Measurements from ENCODE around the gene DMWD.
"Not testable (repeated sequence)": the region's sequence is repeated elsewhere in the genome, so short reads cannot be mapped to it uniquely, and the experiment has no call there.

The DMWD gene

GRCh38 chr19:45753548-45753947 lies 39.1 kb downstream of the DMWD start:
- Histone ChIP-seq H3K9me3 (ENCODE audit: control insufficient read depth, low read length) (no peaks in the 10 kb centered on the region), H3K27ac (ENCODE audit: insufficient read depth, low read length, poor library complexity, severe bottlenecking) (no peak overlapping the region), H3K27me3 (replicated peaks; ENCODE audit: control insufficient read depth, insufficient read depth, low read length, poor library complexity, severe bottlenecking) (no peaks in the 10 kb centered on the region), H3K4me3 (ENCODE audit: insufficient read depth, low read depth, low read length, poor library complexity, severe bottlenecking) (no peak overlapping the region), H3K4me1 (ENCODE audit: control insufficient read depth, insufficient read depth, low read length, poor library complexity, severe bottlenecking) (no peaks in the 10 kb centered on the region), H3K36me3 (ENCODE audit: control insufficient read depth, insufficient read depth, low read length) (no peaks in the 10 kb centered on the region)
- DNase-seq = no peak

GRCh38 chr19:45752639-45753038 lies 40.0 kb downstream of the DMWD start:
- Histone ChIP-seq H3K4me3 (ENCODE audit: insufficient read depth, low read depth, low read length, poor library complexity, severe bottlenecking) (no peak overlapping the region), H3K27ac (ENCODE audit: insufficient read depth, low read length, poor library complexity, severe bottlenecking) (no peak overlapping the region), H3K36me3 (ENCODE audit: control insufficient read depth, insufficient read depth, low read length) (no peaks in the 10 kb centered on the region), H3K4me1 (ENCODE audit: control insufficient read depth, insufficient read depth, low read length, poor library complexity, severe bottlenecking) (no peaks in the 10 kb centered on the region), H3K9me3 (ENCODE audit: control insufficient read depth, low read length) (no peaks in the 10 kb centered on the region), H3K27me3 (replicated peaks; ENCODE audit: control insufficient read depth, insufficient read depth, low read length, poor library complexity, severe bottlenecking) (no peaks in the 10 kb centered on the region)
- no peak for DNase-seq

GRCh38 chr19:45751483-45751882 lies 41.2 kb downstream of the DMWD start:
- not testable (repeated sequence) for H3K27me3 ChIP-seq (replicated peaks; ENCODE audit: control insufficient read depth, insufficient read depth, low read length, poor library complexity, severe bottlenecking); H3K36me3 ChIP-seq (ENCODE audit: control insufficient read depth, insufficient read depth, low read length); DNase-seq; H3K27ac ChIP-seq (ENCODE audit: insufficient read depth, low read length, poor library complexity, severe bottlenecking); H3K4me3 ChIP-seq (ENCODE audit: insufficient read depth, low read depth, low read length, poor library complexity, severe bottlenecking); H3K4me1 ChIP-seq (ENCODE audit: control insufficient read depth, insufficient read depth, low read length, poor library complexity, severe bottlenecking); H3K9me3 ChIP-seq (ENCODE audit: control insufficient read depth, low read length)

- H3K27me3 ChIP-seq (replicated peaks; ENCODE audit: control insufficient read depth, insufficient read depth, low read length, poor library complexity, severe bottlenecking) = no peaks in the 10 kb centered on the region
- no peaks in the 10 kb centered on the region for H3K36me3 ChIP-seq (ENCODE audit: control insufficient read depth, insufficient read depth, low read length)
- no peak overlapping the region for H3K27ac ChIP-seq (ENCODE audit: insufficient read depth, low read length, poor library complexity, severe bottlenecking)
- H3K4me1 ChIP-seq (ENCODE audit: control insufficient read depth, insufficient read depth, low read length, poor library complexity, severe bottlenecking) = no peaks in the 10 kb centered on the region
- H3K9me3 ChIP-seq (ENCODE audit: control insufficient read depth, low read length) = no peaks in the 10 kb centered on the region
- H3K4me3 ChIP-seq (ENCODE audit: insufficient read depth, low read depth, low read length, poor library complexity, severe bottlenecking) = no peak overlapping the region
- no peak for DNase-seq
Measured at GRCh38 chr19:45747513-45747912, 45.1 kb downstream of the DMWD start.

- H3K36me3 ChIP-seq (ENCODE audit: control insufficient read depth, insufficient read depth, low read length) = no peaks in the 10 kb centered on the region
- no peak overlapping the region for H3K27ac ChIP-seq (ENCODE audit: insufficient read depth, low read length, poor library complexity, severe bottlenecking)
- no peak for DNase-seq
- H3K9me3 ChIP-seq (ENCODE audit: control insufficient read depth, low read length) = no peaks in the 10 kb centered on the region
- no peaks in the 10 kb centered on the region for H3K27me3 ChIP-seq (replicated peaks; ENCODE audit: control insufficient read depth, insufficient read depth, low read length, poor library complexity, severe bottlenecking)
- no peak overlapping the region for H3K4me3 ChIP-seq (ENCODE audit: insufficient read depth, low read depth, low read length, poor library complexity, severe bottlenecking)
- H3K4me1 ChIP-seq (ENCODE audit: control insufficient read depth, insufficient read depth, low read length, poor library complexity, severe bottlenecking) = no peaks in the 10 kb centered on the region
Measured at GRCh38 chr19:45746866-45747265, 45.8 kb downstream of the DMWD start.

GRCh38 chr19:45745606-45746005 lies 47.0 kb downstream of the DMWD start:
- H3K9me3 ChIP-seq (ENCODE audit: control insufficient read depth, low read length) = no peaks in the 10 kb centered on the region
- no peak for DNase-seq
- no peaks in the 10 kb centered on the region for H3K36me3 ChIP-seq (ENCODE audit: control insufficient read depth, insufficient read depth, low read length)
- no peak overlapping the region for H3K27ac ChIP-seq (ENCODE audit: insufficient read depth, low read length, poor library complexity, severe bottlenecking)
- no peak overlapping the region for H3K4me3 ChIP-seq (ENCODE audit: insufficient read depth, low read depth, low read length, poor library complexity, severe bottlenecking)
- no peaks in the 10 kb centered on the region for H3K27me3 ChIP-seq (replicated peaks; ENCODE audit: control insufficient read depth, insufficient read depth, low read length, poor library complexity, severe bottlenecking)
- no peaks in the 10 kb centered on the region for H3K4me1 ChIP-seq (ENCODE audit: control insufficient read depth, insufficient read depth, low read length, poor library complexity, severe bottlenecking)

GRCh38 chr19:45742969-45743368 lies 49.7 kb downstream of the DMWD start:
- Histone ChIP-seq H3K9me3 (ENCODE audit: control insufficient read depth, low read length) (no peaks in the 10 kb centered on the region), H3K4me3 (ENCODE audit: insufficient read depth, low read depth, low read length, poor library complexity, severe bottlenecking) (no peak overlapping the region)

GRCh38 chr19:45739498-45740439 lies 52.9 kb downstream of the DMWD start:
- Histone ChIP-seq H3K4me3 (ENCODE audit: insufficient read depth, low read depth, low read length, poor library complexity, severe bottlenecking) (no peak overlapping the region), H3K27ac (ENCODE audit: insufficient read depth, low read length, poor library complexity, severe bottlenecking) (no peak overlapping the region), H3K36me3 (ENCODE audit: control insufficient read depth, insufficient read depth, low read length) (no peaks in the 10 kb centered on the region), H3K27me3 (replicated peaks; ENCODE audit: control insufficient read depth, insufficient read depth, low read length, poor library complexity, severe bottlenecking) (no peaks in the 10 kb centered on the region), H3K9me3 (ENCODE audit: control insufficient read depth, low read length) (no peaks in the 10 kb centered on the region), H3K4me1 (ENCODE audit: control insufficient read depth, insufficient read depth, low read length, poor library complexity, severe bottlenecking) (no peaks in the 10 kb centered on the region)
- no peak for DNase-seq

More at GRCh38 chr19:45742969-45743368, 49.7 kb downstream of the DMWD start:
- Histone ChIP-seq H3K36me3 (ENCODE audit: control insufficient read depth, insufficient read depth, low read length) (no peaks in the 10 kb centered on the region), H3K27ac (ENCODE audit: insufficient read depth, low read length, poor library complexity, severe bottlenecking) (no peak overlapping the region), H3K27me3 (replicated peaks; ENCODE audit: control insufficient read depth, insufficient read depth, low read length, poor library complexity, severe bottlenecking) (no peaks in the 10 kb centered on the region), H3K4me1 (ENCODE audit: control insufficient read depth, insufficient read depth, low read length, poor library complexity, severe bottlenecking) (no peaks in the 10 kb centered on the region)
- DNase-seq = no peak

- no peaks in the 10 kb centered on the region for H3K9me3 ChIP-seq (ENCODE audit: control insufficient read depth, low read length)
- no peak within 1 kb of the TSS for H3K4me3 ChIP-seq (ENCODE audit: insufficient read depth, low read depth, low read length, poor library complexity, severe bottlenecking)
- H3K27me3 ChIP-seq (replicated peaks; ENCODE audit: control insufficient read depth, insufficient read depth, low read length, poor library complexity, severe bottlenecking) = no peaks in the 10 kb centered on the region
- no peaks in the 10 kb centered on the region for H3K36me3 ChIP-seq (ENCODE audit: control insufficient read depth, insufficient read depth, low read length)
- no peak for DNase-seq
- peaks cover 12% of the 10 kb centered on the region for H3K4me1 ChIP-seq (ENCODE audit: control insufficient read depth, insufficient read depth, low read length, poor library complexity, severe bottlenecking)
- H3K27ac ChIP-seq (ENCODE audit: insufficient read depth, low read length, poor library complexity, severe bottlenecking) = no peak within 1 kb of the TSS
Measured at GRCh38 chr19:45733160-45733810, 59.4 kb downstream of the DMWD start, which contains the start of gene MEIOSIN. Gene MEIOSIN (plus strand): TSS chr19:45733439. CDS start chr19:45735377, 1,938 bp downstream.

Measured in effector memory CD4-positive, alpha-beta T cell (primary cell).